ENCODE measurements around the gene NPHS1. TPM values are rescaled to one million over a fixed set of nuclear protein-coding genes. Genes with fewer than 3 reads are reported as not detected.

Gene NPHS1
- total RNA-seq, 1 donor from 2014 or later, result 4.7 TPM

DNA sequence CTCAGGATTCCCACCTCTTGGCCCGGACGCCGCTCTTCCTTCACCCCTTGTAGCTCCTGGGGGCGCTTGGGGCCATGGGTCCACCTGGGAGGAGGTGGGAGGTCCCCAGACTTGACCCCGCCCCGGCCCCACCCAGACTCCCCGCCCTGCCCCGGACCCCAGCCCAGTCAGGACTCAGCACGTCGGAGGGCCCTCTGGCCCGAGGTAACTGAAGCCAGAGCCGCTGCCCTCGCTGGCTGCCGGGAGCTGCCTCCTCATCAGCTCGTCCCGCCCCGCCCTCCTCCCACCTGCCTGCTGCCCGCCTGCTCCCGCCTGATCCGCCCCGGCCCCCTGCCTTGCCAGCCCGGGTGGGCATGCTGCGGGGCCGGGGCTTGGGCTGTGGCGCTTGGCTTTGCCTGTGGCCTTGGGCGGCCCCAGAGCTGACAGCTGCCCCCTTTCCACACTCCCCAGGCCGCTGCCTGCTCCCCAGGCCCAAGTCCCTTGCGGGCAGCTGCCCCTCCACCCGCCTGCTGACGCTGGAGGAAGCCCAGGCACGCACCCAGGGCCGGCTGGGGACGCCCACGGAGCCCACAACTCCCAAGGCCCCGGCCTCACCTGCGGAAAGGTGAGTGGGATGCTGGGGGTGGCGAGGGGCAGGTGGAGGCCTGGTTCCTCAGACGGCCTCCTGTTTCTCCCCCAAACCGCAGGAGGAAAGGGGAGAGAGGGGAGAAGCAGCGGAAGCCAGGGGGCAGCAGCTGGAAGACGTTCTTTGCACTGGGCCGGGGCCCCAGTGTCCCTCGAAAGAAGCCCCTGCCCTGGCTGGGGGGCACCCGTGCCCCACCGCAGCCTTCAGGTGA lies 67.6 kb downstream of the NPHS1 start:
- H3K4me1 Mint-ChIP-seq (ENCODE audit: low read depth, unreplicated experiment), result peaks cover 6% of the 10 kb centered on the region

DNA sequence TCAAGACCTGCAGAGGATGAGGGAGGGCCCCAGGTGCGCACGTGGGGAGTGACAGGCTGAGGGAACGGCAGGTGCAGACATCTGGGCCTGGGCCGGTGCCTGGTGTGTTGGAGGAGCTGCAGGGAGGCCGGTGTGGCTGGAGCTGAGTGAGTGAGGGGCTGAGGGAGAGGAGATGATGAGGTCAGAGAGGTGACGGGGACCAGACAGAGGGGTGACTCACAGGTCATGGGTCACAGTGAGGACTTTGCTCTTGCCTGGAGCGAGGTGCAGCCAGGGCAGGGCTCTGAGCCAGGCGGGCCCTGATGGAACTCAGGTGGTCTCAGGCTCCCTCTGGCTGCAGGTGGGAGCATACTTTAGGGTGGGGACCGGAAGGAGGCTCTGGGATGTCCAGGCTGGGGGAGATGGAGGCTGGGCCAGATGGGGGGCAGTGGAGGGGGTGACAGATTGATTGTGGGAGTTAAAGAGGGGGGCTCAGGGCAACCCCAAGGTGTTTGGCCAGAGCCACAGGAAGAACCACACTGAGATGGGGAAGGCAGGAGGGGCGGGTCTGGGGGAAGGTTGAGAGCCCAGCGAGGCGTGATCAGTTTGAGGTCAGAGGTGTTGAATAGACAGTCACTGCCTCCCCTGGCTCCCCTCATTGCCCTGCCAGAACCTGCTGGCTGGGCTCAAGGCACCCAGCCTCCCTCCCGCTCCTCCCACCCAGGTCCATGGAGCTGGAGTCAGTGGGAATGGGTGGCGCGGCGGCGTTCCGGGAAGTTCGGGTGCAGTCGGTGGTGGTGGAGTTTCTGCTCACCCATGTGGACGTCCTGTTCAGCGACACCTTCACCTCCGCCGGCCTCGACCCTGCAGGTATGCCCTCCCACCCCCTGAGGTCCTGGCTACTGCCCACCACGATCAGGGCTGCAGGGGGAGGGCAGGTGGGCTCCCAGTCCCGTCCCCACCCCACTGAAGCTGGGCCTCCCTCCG lies 68.6 kb downstream of the NPHS1 start:
- H3K27me3 Mint-ChIP-seq (ENCODE audit: unreplicated experiment), result peaks cover 10% of the 10 kb centered on the region

More for the DNA sequence above, 67.6 kb downstream of the NPHS1 start:
- Mint-ChIP-seq H3K27me3 (ENCODE audit: unreplicated experiment) (peaks cover 11% of the 10 kb centered on the region), H3K27ac (ENCODE audit: unreplicated experiment) (no peak overlapping the region), H3K4me3 (ENCODE audit: unreplicated experiment) (no peak overlapping the region), H3K36me3 (ENCODE audit: unreplicated experiment) (peaks cover 5% of the 10 kb centered on the region), H3K9me3 (ENCODE audit: unreplicated experiment) (peaks cover 7% of the 10 kb centered on the region)
- no peak for DNase-seq
- TF ChIP-seq, protein P1, sequence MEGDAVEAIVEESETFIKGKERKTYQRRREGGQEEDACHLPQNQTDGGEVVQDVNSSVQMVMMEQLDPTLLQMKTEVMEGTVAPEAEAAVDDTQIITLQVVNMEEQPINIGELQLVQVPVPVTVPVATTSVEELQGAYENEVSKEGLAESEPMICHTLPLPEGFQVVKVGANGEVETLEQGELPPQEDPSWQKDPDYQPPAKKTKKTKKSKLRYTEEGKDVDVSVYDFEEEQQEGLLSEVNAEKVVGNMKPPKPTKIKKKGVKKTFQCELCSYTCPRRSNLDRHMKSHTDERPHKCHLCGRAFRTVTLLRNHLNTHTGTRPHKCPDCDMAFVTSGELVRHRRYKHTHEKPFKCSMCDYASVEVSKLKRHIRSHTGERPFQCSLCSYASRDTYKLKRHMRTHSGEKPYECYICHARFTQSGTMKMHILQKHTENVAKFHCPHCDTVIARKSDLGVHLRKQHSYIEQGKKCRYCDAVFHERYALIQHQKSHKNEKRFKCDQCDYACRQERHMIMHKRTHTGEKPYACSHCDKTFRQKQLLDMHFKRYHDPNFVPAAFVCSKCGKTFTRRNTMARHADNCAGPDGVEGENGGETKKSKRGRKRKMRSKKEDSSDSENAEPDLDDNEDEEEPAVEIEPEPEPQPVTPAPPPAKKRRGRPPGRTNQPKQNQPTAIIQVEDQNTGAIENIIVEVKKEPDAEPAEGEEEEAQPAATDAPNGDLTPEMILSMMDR (IDR thresholded peaks at IDR 0.05; ENCODE audit: partially characterized antibody, unreplicated experiment), result no peak

DNA sequence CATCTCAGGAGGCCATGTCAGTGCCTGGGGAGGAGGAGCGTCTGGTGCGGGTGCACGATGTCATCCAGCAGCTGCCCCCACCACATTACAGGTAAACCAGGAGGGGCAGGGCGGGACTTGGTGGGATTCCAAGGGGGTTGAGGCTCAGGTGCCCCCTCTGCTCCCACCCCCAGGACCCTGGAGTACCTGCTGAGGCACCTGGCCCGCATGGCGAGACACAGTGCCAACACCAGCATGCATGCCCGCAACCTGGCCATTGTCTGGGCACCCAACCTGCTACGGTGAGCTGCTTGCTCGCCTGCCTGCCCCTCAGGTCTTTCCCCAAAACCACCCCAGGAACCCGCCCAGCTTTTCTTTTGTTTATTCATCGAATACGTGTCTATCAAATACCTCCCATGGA lies 69.7 kb downstream of the NPHS1 start:
- H3K9me3 Mint-ChIP-seq (ENCODE audit: unreplicated experiment), result peaks cover 5% of the 10 kb centered on the region
- DNase-seq, result no peak
- no peak overlapping the region for H3K4me3 Mint-ChIP-seq (ENCODE audit: unreplicated experiment)
- peaks cover 5% of the 10 kb centered on the region for H3K36me3 Mint-ChIP-seq (ENCODE audit: unreplicated experiment)
- H3K27me3 Mint-ChIP-seq (ENCODE audit: unreplicated experiment), result peaks cover 8% of the 10 kb centered on the region
- peaks cover 6% of the 10 kb centered on the region for H3K4me1 Mint-ChIP-seq (ENCODE audit: low read depth, unreplicated experiment)
- no peak overlapping the region for H3K27ac Mint-ChIP-seq (ENCODE audit: unreplicated experiment)
- TF ChIP-seq, protein P1 (IDR thresholded peaks at IDR 0.05; ENCODE audit: partially characterized antibody, unreplicated experiment), result no peak

More for the DNA sequence above, 68.6 kb downstream of the NPHS1 start:
- TF ChIP-seq, protein P1 (IDR thresholded peaks at IDR 0.05; ENCODE audit: partially characterized antibody, unreplicated experiment), result no peak
- Mint-ChIP-seq H3K4me3 (ENCODE audit: unreplicated experiment) (no peak overlapping the region), H3K36me3 (ENCODE audit: unreplicated experiment) (peaks cover 5% of the 10 kb centered on the region), H3K4me1 (ENCODE audit: low read depth, unreplicated experiment) (peaks cover 6% of the 10 kb centered on the region), H3K27ac (ENCODE audit: unreplicated experiment) (no peak overlapping the region), H3K9me3 (ENCODE audit: unreplicated experiment) (peaks cover 7% of the 10 kb centered on the region)
- DNase-seq, result no peak

DNA sequence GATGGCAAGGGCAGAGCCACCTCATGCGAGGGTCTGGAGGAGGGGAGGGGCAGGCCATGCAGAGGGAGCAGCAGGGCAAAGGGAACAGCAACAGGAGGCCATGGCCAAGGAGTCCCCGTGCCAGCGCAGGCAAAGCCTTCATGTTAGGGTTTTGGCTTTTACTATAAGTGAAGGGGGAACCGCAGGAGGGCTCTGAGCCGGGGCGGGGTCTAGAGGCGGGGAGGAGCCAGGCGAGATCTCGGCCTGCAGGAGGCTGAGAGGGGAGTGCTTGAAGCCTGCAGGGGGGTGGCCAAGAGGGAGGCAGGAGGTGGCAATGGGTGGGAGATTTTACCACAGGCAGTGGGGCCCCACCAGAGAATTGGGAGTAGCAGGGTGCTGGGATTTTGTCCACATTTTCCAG lies 70.7 kb downstream of the NPHS1 start:
- Mint-ChIP-seq H3K4me3 (ENCODE audit: unreplicated experiment) (no peak overlapping the region), H3K9me3 (ENCODE audit: unreplicated experiment) (peaks cover 9% of the 10 kb centered on the region), H3K27ac (ENCODE audit: unreplicated experiment) (no peak overlapping the region), H3K36me3 (ENCODE audit: unreplicated experiment) (peaks cover 10% of the 10 kb centered on the region), H3K4me1 (ENCODE audit: low read depth, unreplicated experiment) (peaks cover 13% of the 10 kb centered on the region), H3K27me3 (ENCODE audit: unreplicated experiment) (peaks cover 15% of the 10 kb centered on the region)
- DNase-seq, result no peak
- TF ChIP-seq, protein P1 (IDR thresholded peaks at IDR 0.05; ENCODE audit: partially characterized antibody, unreplicated experiment), result no peak

Measured in glutamatergic neuron (in vitro differentiated cells).